Measurements from ENCODE around the gene NMUR1.

NMUR1 gene

DNA sequence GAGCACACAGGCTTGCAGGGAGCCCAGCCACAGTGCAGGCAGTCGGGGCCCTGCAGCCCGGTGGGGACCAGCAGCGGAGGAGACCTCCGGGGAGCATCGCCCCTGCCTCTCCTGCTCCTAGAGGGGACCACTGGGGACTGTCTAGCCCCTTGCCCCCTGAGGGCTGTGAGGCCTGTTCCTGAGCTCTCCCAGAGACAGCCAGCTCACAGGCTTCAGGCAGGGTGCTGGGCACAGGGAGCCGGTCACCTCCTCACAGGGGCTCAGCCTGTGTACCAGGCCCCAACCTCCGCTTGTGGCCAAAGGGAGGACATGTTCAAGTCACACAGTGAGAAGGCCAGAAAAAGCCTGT is 3.5 kb upstream of the NMUR1 start:
- no peaks in the 10 kb centered on the region for H3K9me3 ChIP-seq (ENCODE audit: control insufficient read depth, insufficient read depth, low read depth, low read length)
- H3K4me1 ChIP-seq (ENCODE audit: control insufficient read depth, insufficient read depth, low read length) = no peaks in the 10 kb centered on the region
- ChIA-PET POLR2A (interaction anchor here (0.6 kb wide), 1 partner anchor 345 kb away, joined by 4 read pairs; no protein-coding TSS in a partner anchor), CTCF (interaction anchor here (0.6 to 2.2 kb wide), 4 partner anchors 14 to 68 kb away, joined by 3 to 9 read pairs (median 4); no protein-coding TSS in a partner anchor)
- no peak for TF ChIP-seq ZBTB1 (tag by site-specific recombination; IDR thresholded peaks at IDR 0.05)
- no peak for TF ChIP-seq PRDM1 (tag by site-specific recombination; IDR thresholded peaks at IDR 0.05)
- TF ChIP-seq ZFP41 (tag by site-specific recombination; IDR thresholded peaks at IDR 0.05; ENCODE audit: borderline replicate concordance) = no peak
- TF ChIP-seq, protein P1, sequence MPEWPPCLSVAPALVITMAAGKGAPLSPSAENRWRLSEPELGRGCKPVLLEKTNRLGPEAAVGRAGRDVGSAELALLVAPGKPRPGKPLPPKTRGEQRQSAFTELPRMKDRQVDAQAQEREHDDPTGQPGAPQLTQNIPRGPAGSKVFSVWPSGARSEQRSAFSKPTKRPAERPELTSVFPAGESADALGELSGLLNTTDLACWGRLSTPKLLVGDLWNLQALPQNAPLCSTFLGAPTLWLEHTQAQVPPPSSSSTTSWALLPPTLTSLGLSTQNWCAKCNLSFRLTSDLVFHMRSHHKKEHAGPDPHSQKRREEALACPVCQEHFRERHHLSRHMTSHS (tag by site-specific recombination; IDR thresholded peaks at IDR 0.05) = no peak
- TF ChIP-seq ZNF596 (tag by site-specific recombination; IDR thresholded peaks at IDR 0.05) = no peak
- no peak for TF ChIP-seq HOXD13 (CRISPR knock-in tag; IDR thresholded peaks at IDR 0.05; ENCODE audit: borderline replicate concordance)
- TF ChIP-seq ZNF416 (tag by site-specific recombination; IDR thresholded peaks at IDR 0.05) = no peak
- no peak for TF ChIP-seq ZNF174 (tag by site-specific recombination; IDR thresholded peaks at IDR 0.05)
- TF ChIP-seq, protein P2, sequence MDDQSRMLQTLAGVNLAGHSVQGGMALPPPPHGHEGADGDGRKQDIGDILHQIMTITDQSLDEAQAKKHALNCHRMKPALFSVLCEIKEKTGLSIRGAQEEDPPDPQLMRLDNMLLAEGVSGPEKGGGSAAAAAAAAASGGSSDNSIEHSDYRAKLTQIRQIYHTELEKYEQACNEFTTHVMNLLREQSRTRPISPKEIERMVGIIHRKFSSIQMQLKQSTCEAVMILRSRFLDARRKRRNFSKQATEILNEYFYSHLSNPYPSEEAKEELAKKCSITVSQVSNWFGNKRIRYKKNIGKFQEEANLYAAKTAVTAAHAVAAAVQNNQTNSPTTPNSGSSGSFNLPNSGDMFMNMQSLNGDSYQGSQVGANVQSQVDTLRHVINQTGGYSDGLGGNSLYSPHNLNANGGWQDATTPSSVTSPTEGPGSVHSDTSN (CRISPR knock-in tag; IDR thresholded peaks at IDR 0.05) = no peak
- TF ChIP-seq ZNF654 (tag by site-specific recombination; IDR thresholded peaks at IDR 0.05; ENCODE audit: low read depth) = no peak
- no peak for TF ChIP-seq ZNF585B (tag by site-specific recombination; IDR thresholded peaks at IDR 0.05)
- TF ChIP-seq ZNF16 (tag by site-specific recombination; IDR thresholded peaks at IDR 0.05; ENCODE audit: low read depth) = no peak
- no peak for TF ChIP-seq ZNF221 (tag by site-specific recombination; IDR thresholded peaks at IDR 0.05; ENCODE audit: borderline replicate concordance)
- TF ChIP-seq KLF16 (tag by site-specific recombination; IDR thresholded peaks at IDR 0.05) = no peak
- TF ChIP-seq, protein P3, sequence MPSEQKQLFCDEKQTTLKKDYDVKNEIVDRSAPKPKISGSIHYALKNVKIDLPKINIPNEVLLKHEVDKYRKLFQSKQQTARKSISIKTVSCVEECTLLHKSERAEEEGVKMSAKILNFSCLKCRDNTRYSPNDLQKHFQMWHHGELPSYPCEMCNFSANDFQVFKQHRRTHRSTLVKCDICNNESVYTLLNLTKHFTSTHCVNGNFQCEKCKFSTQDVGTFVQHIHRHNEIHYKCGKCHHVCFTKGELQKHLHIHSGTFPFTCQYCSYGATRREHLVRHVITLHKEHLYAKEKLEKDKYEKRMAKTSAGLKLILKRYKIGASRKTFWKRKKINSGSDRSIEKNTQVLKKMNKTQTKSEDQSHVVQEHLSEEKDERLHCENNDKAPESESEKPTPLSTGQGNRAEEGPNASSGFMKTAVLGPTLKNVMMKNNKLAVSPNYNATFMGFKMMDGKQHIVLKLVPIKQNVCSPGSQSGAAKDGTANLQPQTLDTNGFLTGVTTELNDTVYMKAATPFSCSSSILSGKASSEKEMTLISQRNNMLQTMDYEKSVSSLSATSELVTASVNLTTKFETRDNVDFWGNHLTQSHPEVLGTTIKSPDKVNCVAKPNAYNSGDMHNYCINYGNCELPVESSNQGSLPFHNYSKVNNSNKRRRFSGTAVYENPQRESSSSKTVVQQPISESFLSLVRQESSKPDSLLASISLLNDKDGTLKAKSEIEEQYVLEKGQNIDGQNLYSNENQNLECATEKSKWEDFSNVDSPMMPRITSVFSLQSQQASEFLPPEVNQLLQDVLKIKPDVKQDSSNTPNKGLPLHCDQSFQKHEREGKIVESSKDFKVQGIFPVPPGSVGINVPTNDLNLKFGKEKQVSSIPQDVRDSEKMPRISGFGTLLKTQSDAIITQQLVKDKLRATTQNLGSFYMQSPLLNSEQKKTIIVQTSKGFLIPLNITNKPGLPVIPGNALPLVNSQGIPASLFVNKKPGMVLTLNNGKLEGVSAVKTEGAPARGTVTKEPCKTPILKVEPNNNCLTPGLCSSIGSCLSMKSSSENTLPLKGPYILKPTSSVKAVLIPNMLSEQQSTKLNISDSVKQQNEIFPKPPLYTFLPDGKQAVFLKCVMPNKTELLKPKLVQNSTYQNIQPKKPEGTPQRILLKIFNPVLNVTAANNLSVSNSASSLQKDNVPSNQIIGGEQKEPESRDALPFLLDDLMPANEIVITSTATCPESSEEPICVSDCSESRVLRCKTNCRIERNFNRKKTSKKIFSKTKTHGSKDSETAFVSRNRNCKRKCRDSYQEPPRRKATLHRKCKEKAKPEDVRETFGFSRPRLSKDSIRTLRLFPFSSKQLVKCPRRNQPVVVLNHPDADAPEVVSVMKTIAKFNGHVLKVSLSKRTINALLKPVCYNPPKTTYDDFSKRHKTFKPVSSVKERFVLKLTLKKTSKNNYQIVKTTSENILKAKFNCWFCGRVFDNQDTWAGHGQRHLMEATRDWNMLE (tag by site-specific recombination; conservative IDR thresholded peaks at IDR 0.05; ENCODE audit: low read depth) = no peak
- no peak for TF ChIP-seq ZNF501 (tag by site-specific recombination; IDR thresholded peaks at IDR 0.05)
- TF ChIP-seq ZNF837 (tag by site-specific recombination; IDR thresholded peaks at IDR 0.05) = no peak
- TF ChIP-seq ZNF677 (tag by site-specific recombination; IDR thresholded peaks at IDR 0.05) = no peak
- no peaks in the 10 kb centered on the region for H3K36me3 ChIP-seq (ENCODE audit: control insufficient read depth in 2 of 2, insufficient read depth in 1 of 2, low read length in 2 of 2)
- no peak overlapping the region for H3K27ac ChIP-seq (ENCODE audit: extremely low read depth, low read depth, low read length)
- no peak overlapping the region for H3K4me3 ChIP-seq (ENCODE audit: low read depth, low read length)

DNA sequence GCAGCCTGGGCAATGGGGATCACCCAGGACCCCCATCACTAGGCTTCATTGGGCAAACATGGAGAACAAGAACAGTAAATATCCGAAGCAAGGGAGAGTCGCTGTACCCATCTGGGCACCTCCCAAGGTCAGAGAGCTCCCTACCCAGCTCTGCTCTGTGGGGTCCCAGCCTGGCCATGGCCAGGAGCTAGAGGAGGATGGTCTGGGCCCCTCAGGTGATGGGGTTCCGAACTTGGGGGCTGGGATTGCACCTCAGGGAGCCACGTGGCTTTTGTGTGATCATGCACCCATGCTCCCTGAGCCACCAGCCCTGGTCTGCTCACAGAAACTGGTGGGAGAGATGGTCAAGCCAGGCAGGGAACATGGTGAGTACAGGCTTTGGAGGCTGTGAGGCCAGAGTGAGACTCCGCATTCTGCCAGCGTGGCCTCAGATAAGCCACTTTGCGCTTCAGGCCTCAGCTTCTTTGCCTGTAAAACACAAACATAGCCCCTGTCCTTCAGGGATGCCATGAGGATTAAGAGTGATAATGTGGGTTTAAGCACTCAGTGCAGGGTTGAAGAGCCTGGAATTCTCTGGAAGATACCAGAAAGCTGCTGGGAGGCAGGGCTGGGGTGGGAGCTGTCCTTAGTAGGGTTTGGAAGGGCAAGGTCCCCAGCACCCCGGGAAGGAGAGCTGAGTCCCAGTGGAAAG is 3.0 kb upstream of the NMUR1 start:
- POLR2A ChIA-PET = interaction anchor here (0.6 to 1.8 kb wide), 4 partner anchors 12 to 1121 kb away, joined by 3 to 8 read pairs (median 5); partner anchors contain the start of gene NCL
- CTCF ChIA-PET = interaction anchor here (0.6 to 2.2 kb wide), 4 partner anchors 14 to 185 kb away, joined by 3 to 9 read pairs (median 4); no protein-coding TSS in a partner anchor
- H3K27ac ChIP-seq (ENCODE audit: extremely low read depth, low read depth, low read length) = no peak overlapping the region
- no peak overlapping the region for H3K4me3 ChIP-seq (ENCODE audit: low read depth, low read length)
- H3K9me3 ChIP-seq (ENCODE audit: control insufficient read depth, insufficient read depth, low read depth, low read length) = no peaks in the 10 kb centered on the region
- TF ChIP-seq ZNF324 (tag by site-specific recombination; IDR thresholded peaks at IDR 0.05) = no peak
- TF ChIP-seq, protein P4, sequence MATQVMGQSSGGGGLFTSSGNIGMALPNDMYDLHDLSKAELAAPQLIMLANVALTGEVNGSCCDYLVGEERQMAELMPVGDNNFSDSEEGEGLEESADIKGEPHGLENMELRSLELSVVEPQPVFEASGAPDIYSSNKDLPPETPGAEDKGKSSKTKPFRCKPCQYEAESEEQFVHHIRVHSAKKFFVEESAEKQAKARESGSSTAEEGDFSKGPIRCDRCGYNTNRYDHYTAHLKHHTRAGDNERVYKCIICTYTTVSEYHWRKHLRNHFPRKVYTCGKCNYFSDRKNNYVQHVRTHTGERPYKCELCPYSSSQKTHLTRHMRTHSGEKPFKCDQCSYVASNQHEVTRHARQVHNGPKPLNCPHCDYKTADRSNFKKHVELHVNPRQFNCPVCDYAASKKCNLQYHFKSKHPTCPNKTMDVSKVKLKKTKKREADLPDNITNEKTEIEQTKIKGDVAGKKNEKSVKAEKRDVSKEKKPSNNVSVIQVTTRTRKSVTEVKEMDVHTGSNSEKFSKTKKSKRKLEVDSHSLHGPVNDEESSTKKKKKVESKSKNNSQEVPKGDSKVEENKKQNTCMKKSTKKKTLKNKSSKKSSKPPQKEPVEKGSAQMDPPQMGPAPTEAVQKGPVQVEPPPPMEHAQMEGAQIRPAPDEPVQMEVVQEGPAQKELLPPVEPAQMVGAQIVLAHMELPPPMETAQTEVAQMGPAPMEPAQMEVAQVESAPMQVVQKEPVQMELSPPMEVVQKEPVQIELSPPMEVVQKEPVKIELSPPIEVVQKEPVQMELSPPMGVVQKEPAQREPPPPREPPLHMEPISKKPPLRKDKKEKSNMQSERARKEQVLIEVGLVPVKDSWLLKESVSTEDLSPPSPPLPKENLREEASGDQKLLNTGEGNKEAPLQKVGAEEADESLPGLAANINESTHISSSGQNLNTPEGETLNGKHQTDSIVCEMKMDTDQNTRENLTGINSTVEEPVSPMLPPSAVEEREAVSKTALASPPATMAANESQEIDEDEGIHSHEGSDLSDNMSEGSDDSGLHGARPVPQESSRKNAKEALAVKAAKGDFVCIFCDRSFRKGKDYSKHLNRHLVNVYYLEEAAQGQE (tag by site-specific recombination; IDR thresholded peaks at IDR 0.05) = 0 out of 2 replicates have a peak, but pooled peaks have one; percentile 34
- TF ChIP-seq, protein P5, sequence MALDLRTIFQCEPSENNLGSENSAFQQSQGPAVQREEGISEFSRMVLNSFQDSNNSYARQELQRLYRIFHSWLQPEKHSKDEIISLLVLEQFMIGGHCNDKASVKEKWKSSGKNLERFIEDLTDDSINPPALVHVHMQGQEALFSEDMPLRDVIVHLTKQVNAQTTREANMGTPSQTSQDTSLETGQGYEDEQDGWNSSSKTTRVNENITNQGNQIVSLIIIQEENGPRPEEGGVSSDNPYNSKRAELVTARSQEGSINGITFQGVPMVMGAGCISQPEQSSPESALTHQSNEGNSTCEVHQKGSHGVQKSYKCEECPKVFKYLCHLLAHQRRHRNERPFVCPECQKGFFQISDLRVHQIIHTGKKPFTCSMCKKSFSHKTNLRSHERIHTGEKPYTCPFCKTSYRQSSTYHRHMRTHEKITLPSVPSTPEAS (tag by site-specific recombination; IDR thresholded peaks at IDR 0.05) = no peak
- no peak for TF ChIP-seq ZNF76 (tag by site-specific recombination; IDR thresholded peaks at IDR 0.05; ENCODE audit: borderline replicate concordance, low read depth)
- no peaks in the 10 kb centered on the region for H3K4me1 ChIP-seq (ENCODE audit: control insufficient read depth, insufficient read depth, low read length)
- no peaks in the 10 kb centered on the region for H3K36me3 ChIP-seq (ENCODE audit: control insufficient read depth in 2 of 2, insufficient read depth in 1 of 2, low read length in 2 of 2)
